Glutamatergic neuron (in vitro differentiated cells): ENCODE data around the gene KIF1B. TPM values are rescaled to one million over a fixed set of nuclear protein-coding genes. Genes with fewer than 3 reads are reported as not detected.

Experiments
- DNase-seq: peaks from one replicate; pipeline ENCODE4 v3.0.0; 2022
- H3K27ac Mint-ChIP-seq: one replicate; pipeline ENCODE4 v1.8.0; 2020; ENCODE audit warnings: mild to moderate bottlenecking, mixed read lengths, inconsistent platforms; ENCODE audit not compliant: unreplicated experiment
- H3K27me3 Mint-ChIP-seq: one replicate; pipeline ENCODE4 v1.8.0; 2020; ENCODE audit warnings: mild to moderate bottlenecking, moderate library complexity, mixed read lengths, inconsistent platforms; ENCODE audit not compliant: unreplicated experiment
- H3K36me3 Mint-ChIP-seq: one replicate; pipeline ENCODE4 v1.8.0; 2020; ENCODE audit warnings: mild to moderate bottlenecking, mixed read lengths, inconsistent platforms; ENCODE audit not compliant: unreplicated experiment
- H3K4me1 Mint-ChIP-seq: one replicate; pipeline ENCODE4 v1.8.0; 2020; ENCODE audit warnings: mild to moderate bottlenecking, low read depth, mixed read lengths, inconsistent platforms; ENCODE audit not compliant: unreplicated experiment
- H3K4me3 Mint-ChIP-seq: one replicate; pipeline ENCODE4 v1.8.0; 2020; ENCODE audit warnings: mild to moderate bottlenecking, mixed read lengths, inconsistent platforms; ENCODE audit not compliant: unreplicated experiment
- H3K9me3 Mint-ChIP-seq: one replicate; pipeline ENCODE4 v1.8.0; 2020; ENCODE audit warnings: mild to moderate bottlenecking, moderate library complexity, mixed read lengths, inconsistent platforms; ENCODE audit not compliant: unreplicated experiment
- total RNA-seq: library from RNA; stranded (reverse); fragmentation: NEBNext Ultra II Directional; extraction: Animal tissue kit (Norgen Biotek cat#: 25700); gene quantifications from one replicate; pipeline ENCODE4 v1.2.1, GENCODE V29; 2021; ENCODE audit not compliant: unreplicated experiment
- TF ChIP-seq, protein P1 (sequence below): fragments of 200-600 bp; sonication (generic); IDR thresholded peaks from one replicate; pipeline ENCODE4 v1.5.0; 2021; ENCODE audit not compliant: partially characterized antibody, unreplicated experiment

KIF1B gene
- total RNA-seq, 1 donor from 2014 or later, result 261 TPM

GRCh38 chr1:10225573-10225972, 15.2 kb downstream of the KIF1B start:
- Mint-ChIP-seq H3K9me3 (no peaks in the 10 kb centered on the region), H3K27ac (no peak overlapping the region), H3K36me3 (no peaks in the 10 kb centered on the region), H3K4me1 (peaks cover 5% of the 10 kb centered on the region), H3K4me3 (no peak overlapping the region), H3K27me3 (peaks cover 6% of the 10 kb centered on the region)
- TF ChIP-seq, protein P1, sequence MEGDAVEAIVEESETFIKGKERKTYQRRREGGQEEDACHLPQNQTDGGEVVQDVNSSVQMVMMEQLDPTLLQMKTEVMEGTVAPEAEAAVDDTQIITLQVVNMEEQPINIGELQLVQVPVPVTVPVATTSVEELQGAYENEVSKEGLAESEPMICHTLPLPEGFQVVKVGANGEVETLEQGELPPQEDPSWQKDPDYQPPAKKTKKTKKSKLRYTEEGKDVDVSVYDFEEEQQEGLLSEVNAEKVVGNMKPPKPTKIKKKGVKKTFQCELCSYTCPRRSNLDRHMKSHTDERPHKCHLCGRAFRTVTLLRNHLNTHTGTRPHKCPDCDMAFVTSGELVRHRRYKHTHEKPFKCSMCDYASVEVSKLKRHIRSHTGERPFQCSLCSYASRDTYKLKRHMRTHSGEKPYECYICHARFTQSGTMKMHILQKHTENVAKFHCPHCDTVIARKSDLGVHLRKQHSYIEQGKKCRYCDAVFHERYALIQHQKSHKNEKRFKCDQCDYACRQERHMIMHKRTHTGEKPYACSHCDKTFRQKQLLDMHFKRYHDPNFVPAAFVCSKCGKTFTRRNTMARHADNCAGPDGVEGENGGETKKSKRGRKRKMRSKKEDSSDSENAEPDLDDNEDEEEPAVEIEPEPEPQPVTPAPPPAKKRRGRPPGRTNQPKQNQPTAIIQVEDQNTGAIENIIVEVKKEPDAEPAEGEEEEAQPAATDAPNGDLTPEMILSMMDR, result no peak
- no peak for DNase-seq

GRCh38 chr1:10228528-10228927, 18.2 kb downstream of the KIF1B start:
- peaks cover 9% of the 10 kb centered on the region for H3K4me1 Mint-ChIP-seq
- H3K27ac Mint-ChIP-seq, result no peak overlapping the region
- H3K9me3 Mint-ChIP-seq, result no peaks in the 10 kb centered on the region
- TF ChIP-seq, protein P1, result no peak
- DNase-seq, result no peak
- no peaks in the 10 kb centered on the region for H3K36me3 Mint-ChIP-seq
- H3K27me3 Mint-ChIP-seq, result peaks cover 6% of the 10 kb centered on the region
- H3K4me3 Mint-ChIP-seq, result no peak overlapping the region

GRCh38 chr1:10229903-10230302, 19.5 kb downstream of the KIF1B start:
- H3K4me3 Mint-ChIP-seq, result no peak overlapping the region
- no peaks in the 10 kb centered on the region for H3K9me3 Mint-ChIP-seq
- H3K4me1 Mint-ChIP-seq, result peaks cover 9% of the 10 kb centered on the region
- peaks cover 6% of the 10 kb centered on the region for H3K27me3 Mint-ChIP-seq
- H3K27ac Mint-ChIP-seq, result no peak overlapping the region
- no peaks in the 10 kb centered on the region for H3K36me3 Mint-ChIP-seq
- DNase-seq, result no peak
- TF ChIP-seq, protein P1, result no peak

DNA sequence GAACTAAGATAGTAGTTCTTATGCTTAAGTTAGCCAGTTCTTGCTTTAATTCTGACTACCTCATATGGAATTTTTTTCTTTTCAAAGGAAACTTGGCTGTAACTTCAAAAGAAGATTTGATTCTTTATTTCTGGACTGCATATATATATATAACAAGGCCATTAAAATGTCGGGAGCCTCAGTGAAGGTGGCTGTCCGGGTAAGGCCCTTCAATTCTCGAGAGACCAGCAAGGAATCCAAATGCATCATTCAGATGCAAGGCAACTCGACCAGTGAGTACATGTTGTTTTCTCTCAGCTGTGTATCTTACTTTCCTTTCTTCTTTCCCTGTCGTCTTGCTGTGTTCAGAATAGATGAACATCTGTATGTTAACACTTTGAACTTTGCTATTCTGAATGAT, 21.8 kb downstream of the KIF1B start:
- TF ChIP-seq, protein P1, result no peak
- Mint-ChIP-seq H3K9me3 (no peaks in the 10 kb centered on the region), H3K4me3 (no peak overlapping the region), H3K36me3 (no peaks in the 10 kb centered on the region), H3K4me1 (peaks cover 9% of the 10 kb centered on the region), H3K27ac (no peak overlapping the region), H3K27me3 (peaks cover 2% of the 10 kb centered on the region)
- DNase-seq, result no peak

DNA sequence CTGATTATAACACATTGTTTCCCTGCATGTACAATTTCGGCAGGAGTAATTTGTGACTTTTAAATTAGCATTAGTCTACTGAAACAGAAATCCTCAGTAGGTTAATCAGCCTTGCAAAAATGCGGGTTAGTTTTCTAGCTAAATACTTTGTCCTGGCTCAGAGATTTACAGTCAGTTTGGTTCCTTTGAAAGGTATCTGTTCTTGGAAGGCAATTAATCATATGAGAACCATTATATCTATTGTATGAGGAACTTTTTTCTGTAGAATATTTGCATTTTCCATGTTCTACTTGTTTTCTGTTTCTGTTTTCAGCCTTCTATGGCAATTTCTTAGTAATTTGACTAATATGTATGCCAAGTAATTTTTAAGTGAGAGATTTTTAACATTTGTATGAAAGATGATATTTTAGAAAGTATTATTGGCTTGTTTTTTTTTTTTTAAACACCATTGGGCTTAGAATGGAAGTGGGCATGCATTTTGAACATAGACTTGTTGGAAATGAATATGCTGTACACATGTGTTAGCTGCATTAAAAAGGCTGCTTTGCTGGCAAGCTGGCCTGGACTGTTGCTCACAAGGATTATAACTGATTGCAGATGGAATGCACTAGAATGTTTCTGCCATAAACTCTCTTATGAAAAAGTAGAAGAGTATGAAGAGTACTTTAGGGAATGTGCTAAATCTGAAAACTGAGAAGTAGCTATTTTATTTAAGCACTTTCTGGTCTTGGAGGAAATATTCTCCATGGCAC, 26.2 kb downstream of the KIF1B start:
- Mint-ChIP-seq H3K27ac (no peak overlapping the region), H3K9me3 (peaks cover 1% of the 10 kb centered on the region)

More for the DNA sequence above, 26.2 kb downstream of the KIF1B start:
- no peaks in the 10 kb centered on the region for H3K27me3 Mint-ChIP-seq
- H3K4me3 Mint-ChIP-seq, result no peak overlapping the region
- TF ChIP-seq, protein P1, result no peak
- no peak for DNase-seq
- H3K4me1 Mint-ChIP-seq, result peaks cover 2% of the 10 kb centered on the region
- no peaks in the 10 kb centered on the region for H3K36me3 Mint-ChIP-seq
